Kidney capillary endothelial cell (primary cell): ENCODE results near the gene CHRND.

Source experiments
- DNase-seq: peaks from one replicate; pipeline ENCODE4 v3.0.0-alpha.2; 2018; ENCODE audit warnings: low spot score

The CHRND gene

DNA sequence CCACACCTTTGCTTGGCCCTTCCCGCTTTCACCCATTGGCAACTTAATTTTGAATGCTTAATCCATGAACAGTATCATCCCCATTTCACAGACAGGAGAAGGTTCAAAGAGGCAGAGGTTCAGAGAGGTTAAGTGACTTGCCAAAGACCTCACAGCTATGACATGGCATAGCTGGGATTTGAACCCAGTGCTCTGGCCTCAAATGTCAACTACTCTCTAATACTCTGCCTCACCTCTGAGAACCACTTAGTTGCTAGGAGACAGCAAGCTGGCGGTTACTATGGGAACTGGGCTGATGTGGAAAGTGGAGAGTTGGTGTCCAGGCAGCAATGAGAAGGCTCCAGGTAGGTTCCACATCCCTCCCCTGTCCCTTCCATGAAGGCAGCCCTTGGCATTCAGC, 21.5 kb upstream of the CHRND start:
- no peak for DNase-seq

DNA sequence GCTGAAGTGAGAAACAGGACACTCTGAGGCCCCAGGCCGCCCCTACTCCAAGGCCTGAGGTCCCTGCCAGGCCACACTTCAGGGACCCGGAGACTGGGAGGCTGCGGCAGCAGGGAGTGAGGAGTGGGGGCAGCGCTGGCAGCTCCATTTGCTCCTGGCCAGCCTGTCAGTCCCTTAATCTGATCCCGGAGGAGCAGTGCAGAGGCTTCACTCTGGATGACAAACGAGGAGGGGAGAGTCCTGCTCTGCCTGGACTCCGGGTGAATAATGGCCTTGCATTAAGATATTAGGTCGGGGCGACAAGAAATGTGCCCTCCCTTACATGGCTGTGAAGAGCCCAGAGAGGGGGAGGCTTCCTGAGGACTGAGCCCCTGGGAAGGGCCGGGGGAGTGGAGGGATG, 20.1 kb upstream of the CHRND start:
- DNase-seq: no peak

DNA sequence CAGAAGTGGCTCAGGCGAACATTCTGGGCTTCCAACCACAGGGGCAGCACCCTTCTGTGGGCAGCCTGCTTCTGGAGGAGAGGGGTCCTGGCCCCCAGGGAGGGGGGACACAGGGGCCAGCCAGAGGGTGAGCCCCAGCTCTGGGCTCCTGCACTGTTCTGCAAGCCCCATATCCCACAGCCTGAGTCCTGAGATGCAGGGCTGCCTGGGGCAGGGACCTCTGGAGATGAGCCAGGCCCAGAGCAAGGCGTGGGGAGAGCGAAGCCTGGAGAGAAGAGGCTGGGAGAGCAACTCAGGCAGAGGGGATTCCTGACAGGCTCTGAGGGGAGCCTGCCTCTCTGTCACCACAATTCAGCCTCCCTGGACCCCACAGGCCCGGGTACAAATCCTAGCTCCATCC, 19.3 kb upstream of the CHRND start:
- no peak for DNase-seq

DNA sequence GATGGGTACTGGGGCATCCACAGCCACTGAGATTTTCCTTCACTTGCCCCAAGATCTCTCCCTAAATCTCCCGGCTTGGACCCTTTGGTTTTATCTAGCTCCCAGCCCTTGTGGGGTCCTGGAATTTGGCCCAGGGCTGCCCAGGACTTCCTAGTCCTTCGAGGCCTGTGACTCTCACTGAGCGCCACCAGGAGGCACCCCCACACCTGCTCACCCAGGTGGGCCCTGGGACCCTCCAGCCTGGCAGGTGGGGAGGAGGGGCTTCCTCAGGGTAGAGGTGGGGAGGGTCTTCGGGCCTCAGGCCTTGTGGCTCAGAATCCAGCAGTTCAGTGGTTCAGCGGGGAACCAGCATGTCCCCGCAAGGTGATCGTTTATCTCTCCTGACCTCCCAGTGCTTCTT, 17.7 kb upstream of the CHRND start:
- no peak for DNase-seq

DNA sequence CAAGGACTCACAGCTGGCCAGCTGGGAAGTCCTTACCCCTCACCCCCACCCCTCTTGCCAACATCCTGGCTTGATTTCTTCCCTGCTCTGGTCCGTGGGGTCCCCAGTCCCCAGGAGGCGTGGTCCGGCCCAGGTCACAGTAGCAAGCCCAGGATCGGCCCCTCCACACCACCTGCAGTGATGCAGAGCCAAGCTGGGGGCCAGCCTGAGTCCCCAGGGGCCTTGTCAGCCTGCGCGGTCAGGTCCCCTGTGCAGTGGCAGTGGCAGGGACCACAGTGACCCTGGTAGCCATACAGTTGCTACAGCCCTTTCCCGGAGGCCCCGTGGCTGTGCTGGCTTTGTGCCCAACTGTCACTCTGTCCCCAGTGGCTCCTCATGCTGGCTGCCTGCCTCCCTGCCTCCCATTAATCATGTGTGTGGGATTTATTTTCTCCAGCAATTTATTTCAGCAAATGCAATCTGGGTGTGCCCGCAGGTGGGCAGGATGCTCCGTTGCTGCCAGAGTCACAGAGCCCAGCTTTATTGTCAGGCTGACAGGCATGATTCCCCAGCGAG, 14.5 kb upstream of the CHRND start:
- DNase-seq: no peak

DNA sequence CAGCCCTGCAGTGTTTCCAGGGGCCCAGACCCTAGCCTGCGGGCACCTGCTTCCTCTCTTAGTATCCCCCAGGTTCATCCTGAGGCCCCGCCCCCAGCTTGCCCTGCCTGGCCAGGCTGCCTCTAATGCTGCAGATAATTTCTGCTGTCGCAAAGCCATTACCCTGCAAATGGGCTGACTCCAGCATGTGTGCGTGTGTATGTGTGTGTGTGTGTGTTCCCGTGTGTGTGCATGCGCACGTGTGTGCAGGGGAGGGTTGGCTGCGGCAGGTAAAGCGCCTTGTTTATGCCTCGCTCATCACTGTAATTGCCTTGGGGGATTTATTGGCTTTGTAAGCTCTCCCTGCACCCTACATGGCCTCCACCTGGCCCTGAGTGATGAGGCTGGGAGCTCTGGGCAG, 13.4 kb upstream of the CHRND start:
- no peak for DNase-seq

DNA sequence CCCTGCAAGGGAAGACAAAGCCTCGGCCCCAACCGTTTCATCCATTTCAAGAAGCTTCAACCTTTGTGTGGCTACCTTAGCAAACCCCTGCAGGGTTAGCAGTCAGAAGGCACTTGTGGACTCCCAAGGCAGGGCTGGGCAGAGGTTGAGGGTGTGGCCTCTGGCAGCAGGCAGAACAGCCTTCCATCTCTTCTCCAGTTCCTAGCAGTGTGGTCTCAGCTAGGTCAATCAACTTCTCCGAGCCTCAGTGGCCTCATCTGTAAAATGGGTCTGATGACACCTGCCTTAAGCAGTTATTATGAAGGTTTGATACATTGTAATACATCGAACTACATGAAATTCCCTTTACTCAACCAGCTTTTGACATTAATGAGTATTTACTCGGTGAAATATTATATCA, 12.6 kb upstream of the CHRND start:
- no peak for DNase-seq

DNA sequence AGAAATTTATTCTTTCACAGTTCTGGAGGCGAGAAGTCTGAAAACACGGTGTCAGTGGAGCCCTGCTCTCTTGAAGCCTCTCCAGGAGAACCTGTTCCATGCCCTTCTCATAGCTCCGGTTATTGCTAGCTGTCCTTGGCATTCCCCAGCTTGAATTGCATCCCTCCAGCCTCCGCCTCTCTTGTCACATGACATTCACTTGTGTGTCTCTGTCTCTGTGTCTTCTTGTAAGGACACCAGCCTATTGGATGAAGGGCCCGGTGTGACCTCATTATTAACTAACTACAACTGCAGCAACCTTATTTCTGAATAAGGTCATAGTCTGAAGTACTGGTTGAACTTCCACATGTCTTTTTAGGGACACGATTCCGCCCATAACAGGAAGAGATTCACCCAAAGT, 10.3 kb upstream of the CHRND start:
- no peak for DNase-seq

DNA sequence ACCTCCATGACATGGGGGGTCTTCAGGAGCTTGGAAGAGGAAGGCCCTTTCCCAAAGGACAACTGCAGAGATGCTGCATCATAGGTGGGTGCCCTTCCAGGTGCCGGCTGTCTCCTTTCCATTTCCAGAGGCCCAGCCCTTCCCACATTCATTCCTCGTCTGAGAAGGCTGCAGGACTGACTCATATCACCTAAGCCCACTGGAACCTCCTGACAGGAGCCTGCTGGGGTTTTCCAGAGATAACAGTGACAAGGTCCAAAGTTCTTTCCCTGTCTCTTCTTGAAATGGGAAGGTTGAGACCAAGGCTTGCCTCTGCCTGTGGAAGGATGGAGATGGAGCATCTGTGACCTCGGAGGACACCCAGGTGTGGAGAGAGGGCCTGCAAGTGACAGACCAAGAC, 9.4 kb upstream of the CHRND start:
- no peak for DNase-seq

DNA sequence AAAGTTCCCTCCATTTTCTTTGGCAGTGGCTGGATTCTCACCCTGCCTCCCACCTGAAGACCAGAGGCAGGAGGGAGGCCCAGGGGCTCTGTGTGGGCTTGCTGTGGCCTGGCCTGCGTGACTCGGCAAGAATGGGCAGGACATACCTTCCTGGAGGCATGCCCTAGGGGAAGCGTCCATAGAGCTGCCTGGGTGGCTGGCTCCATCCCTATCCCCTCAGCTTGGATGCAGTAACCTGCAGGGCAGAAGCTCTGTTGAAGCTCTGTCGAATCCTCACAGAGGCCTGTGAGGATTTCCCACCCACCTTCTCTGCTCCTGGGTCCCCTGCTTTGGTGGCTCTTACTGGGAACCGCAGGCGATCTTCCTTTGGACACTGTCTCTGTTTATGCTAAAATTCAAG, 7.1 kb upstream of the CHRND start:
- DNase-seq: no peak

DNA sequence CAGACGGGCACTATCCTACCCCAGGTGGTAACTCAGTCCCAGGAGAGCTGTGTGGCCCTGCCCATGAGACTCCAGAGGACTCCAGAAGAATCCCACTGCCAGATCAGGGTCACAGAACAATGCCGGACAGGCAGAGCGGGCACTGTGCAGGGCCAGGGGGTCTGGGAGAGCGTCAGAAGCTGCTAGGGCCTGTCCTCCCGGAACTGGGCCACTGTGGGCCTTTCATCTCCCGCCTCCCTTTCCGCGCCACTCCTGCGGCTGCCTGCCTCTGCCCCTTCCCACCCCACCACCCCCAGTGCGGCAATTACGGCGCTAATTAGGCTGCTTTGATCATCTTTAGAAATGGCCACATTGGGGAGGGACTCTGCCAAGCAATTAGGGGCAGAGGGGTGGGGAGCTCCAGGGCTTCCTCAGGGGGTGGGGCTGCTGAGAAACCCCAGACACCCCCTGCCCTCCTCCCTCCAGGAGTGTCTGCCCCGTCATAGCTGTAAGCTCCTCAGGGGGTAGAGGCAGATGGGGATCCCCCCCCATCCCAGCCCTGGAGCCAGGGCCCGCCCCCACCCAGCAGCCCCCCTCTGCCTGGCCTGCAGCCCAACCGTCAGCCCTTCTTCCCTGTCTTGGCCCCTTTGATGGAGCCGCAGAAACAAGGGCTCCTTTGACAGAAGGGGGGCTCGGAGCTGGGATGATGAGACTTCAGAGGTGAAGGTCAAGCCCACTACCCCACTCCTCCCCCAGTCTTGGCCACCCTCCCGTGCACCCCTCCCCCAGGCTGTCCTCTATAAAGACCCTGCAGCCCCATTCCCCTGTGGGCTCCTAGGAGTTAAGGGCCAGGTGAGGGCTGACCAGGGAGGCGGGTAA, 6.2 kb upstream of the CHRND start, which contains the start of gene PRSS56:
Gene PRSS56, plus strand, starts transcription at position 808 of the 858 bp plus-strand sequence. CDS start 211 bp downstream, outside the sequence.
- DNase-seq: no peak

DNA sequence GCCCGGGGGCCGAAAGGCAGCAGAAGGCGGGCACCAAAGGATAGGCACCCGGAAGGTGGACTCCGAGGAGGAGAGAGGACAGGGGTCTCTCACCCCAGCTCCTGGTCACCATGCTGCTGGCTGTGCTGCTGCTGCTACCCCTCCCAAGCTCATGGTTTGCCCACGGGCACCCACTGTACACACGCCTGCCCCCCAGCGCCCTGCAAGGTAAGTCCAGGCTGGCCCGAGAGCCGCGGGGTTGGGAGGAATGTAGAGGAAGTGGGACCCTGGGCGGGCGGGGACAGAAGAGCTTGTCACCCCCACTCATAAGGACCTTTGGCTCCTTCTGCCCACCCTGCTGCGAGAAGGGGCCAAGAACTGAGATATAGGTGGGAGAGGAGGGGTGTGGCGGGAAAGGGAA, 5.5 kb upstream of the CHRND start:
- no peak for DNase-seq

DNA sequence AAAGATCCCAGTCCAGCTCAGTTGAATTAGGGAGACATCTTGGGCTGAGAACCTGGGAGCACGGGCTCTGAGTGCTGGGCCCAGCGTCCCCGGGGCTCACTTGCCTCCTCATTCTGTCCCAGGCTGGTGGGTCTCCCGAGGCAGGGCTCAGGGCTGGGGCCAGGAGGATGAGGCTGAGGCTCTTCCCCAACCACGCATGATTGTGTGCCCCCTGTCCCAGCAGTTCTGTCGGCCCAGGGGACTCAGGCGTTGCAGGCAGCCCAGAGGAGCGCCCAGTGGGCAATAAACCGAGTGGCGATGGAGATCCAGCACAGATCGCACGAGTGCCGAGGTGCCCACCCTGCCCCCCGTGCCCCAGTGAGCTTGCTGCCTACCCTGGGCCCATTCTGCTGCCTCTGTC, 4.9 kb upstream of the CHRND start:
- no peak for DNase-seq

DNA sequence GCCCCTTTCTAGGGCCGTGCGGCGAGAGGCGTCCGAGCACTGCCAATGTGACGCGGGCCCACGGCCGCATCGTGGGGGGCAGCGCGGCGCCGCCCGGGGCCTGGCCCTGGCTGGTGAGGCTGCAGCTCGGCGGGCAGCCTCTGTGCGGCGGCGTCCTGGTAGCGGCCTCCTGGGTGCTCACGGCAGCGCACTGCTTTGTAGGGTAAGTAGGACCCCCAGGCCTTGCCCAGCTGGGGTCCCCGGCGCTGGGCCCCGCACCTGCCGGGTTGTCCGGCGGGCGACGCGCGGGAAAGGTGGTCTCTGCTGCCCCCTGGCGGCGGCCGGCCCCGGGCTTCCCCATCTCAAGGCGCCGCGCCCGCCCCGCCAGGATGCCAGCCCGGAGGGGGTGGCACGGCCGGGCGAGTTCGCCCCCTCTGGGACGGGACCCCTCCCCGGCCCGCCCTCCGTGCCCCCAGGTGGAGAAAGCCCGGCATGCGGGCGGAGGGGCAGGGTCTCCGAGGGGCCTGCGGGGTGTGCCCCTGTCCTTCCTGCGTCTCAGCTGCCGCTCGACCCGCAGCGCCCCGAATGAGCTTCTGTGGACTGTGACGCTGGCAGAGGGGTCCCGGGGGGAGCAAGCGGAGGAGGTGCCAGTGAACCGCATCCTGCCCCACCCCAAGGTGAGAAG, 3.9 kb upstream of the CHRND start:
- no peak for DNase-seq

DNA sequence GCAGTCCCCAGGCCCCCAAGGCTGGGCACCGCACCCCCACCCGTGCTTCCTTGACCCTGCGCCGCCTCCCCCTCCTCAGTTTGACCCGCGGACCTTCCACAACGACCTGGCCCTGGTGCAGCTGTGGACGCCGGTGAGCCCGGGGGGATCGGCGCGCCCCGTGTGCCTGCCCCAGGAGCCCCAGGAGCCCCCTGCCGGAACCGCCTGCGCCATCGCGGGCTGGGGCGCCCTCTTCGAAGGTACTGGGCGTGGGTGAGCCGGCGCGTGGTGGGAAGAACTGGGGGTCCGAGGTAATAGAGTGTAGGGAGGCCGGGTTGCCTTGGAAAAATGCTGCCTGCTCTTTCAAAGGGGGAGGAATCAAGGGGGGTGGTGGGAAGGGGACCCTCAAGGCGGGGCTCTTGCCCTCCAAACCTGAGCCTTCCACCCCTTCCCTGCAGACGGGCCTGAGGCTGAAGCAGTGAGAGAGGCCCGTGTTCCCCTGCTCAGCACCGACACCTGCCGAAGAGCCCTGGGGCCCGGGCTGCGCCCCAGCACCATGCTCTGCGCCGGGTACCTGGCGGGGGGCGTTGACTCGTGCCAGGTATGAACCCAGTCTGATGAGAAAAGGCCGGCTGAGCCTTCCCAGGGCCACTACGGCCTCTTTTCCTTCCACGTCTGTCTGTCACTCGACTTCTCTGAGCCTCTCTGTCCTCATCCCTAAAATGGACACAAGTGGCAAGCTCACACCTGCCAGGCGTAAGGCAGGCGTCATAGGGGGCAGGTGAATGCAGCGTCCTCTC, 3.1 kb upstream of the CHRND start:
- no peak for DNase-seq

DNA sequence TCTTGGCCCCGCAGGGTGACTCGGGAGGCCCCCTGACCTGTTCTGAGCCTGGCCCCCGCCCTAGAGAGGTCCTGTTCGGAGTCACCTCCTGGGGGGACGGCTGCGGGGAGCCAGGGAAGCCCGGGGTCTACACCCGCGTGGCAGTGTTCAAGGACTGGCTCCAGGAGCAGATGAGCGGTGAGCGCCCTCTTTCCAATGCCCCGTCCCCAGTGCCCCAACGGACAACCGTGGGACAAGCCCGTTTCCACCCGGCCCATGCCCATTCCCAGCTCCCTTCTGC, 2.6 kb upstream of the CHRND start:
- DNase-seq: no peak

DNA sequence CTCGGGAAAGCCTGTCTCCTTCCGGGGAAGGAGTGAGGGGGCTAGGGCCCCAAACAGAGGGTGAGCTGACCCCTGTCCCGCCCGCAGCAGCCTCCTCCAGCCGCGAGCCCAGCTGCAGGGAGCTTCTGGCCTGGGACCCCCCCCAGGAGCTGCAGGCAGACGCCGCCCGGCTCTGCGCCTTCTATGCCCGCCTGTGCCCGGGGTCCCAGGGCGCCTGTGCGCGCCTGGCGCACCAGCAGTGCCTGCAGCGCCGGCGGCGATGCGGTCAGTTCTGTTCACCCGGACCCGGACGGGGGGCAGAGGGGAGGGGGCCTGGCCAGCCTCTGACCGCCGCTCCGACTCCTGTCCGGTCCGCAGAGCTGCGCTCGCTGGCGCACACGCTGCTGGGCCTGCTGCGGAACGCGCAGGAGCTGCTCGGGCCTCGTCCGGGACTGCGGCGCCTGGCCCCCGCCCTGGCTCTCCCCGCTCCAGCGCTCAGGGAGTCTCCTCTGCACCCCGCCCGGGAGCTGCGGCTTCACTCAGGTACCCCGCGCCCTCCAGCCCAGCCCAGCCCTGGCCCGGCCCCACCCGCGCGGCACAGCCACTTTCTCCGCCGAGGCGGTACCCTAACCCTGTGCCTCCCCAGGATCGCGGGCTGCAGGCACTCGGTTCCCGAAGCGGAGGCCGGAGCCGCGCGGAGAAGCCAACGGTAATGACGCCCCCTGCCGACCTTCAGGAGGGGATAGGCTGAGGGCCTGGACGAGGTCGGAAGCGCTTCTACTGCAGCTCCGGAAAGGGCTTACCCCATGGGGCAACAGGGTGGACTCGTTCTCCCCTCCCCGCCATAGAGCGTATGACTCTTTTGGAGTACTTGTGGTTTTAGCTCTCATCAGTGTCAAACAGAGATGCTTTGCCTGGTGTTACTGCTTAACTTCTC, 2.0 kb upstream of the CHRND start:
- DNase-seq: no peak

DNA sequence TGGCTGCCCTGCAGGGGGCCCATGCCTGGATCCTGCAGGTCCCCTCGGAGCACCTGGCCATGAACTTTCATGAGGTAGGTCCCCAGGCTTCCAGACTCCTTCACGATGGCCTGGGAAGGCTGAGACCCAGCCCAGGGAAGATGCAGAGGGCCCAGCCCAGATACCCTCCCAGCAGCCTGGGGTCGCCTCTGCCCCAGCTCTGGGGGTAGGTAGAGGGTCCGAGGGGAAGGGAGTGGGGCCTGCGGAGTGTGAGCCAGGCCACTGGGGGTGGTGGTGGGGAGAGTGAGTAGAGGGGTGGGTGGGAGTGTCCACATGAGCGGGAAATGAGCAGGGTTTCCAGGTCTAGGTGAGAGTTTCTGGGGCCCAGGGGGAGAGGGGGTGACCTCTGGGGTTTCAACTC, 1.2 kb upstream of the CHRND start:
- no peak for DNase-seq

DNA sequence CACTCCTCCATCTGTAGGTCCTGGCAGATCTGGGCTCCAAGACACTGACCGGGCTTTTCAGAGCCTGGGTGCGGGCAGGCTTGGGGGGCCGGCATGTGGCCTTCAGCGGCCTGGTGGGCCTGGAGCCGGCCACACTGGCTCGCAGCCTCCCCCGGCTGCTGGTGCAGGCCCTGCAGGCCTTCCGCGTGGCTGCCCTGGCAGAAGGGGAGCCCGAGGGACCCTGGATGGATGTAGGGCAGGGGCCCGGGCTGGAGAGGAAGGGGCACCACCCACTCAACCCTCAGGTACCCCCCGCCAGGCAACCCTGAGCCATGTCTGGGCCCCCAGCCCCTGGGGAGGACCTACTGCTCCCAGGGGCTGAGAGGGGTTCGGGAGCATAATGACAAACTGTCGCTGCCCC, 761 bp upstream of the CHRND start:
- no peak for DNase-seq

DNA sequence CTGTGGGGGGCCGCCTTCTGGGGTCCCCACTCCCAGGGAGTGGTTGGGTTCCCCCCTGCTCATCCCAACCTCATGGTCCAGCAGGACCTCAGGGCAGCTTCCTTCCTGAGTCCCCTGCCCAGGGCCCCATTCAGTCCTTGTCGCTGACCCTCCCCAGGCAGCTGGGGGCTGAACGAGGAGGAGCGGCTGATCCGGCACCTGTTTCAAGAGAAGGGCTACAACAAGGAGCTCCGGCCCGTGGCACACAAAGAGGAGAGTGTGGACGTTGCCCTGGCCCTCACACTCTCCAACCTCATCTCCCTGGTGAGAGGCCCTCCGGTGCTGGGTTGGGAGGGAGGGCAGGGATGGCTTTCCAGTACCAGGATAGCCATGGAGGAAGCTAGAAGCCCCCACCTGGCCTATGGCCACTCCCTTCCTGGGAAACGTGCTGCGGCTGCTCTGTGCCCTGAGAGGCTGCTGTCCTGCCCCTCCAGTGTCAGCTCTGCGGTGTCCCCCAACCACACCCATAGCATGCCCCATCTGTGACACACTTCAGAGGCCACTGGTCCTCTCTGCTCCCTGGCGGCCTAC, 497 bp downstream of the CHRND start:
- no peak for DNase-seq

DNA sequence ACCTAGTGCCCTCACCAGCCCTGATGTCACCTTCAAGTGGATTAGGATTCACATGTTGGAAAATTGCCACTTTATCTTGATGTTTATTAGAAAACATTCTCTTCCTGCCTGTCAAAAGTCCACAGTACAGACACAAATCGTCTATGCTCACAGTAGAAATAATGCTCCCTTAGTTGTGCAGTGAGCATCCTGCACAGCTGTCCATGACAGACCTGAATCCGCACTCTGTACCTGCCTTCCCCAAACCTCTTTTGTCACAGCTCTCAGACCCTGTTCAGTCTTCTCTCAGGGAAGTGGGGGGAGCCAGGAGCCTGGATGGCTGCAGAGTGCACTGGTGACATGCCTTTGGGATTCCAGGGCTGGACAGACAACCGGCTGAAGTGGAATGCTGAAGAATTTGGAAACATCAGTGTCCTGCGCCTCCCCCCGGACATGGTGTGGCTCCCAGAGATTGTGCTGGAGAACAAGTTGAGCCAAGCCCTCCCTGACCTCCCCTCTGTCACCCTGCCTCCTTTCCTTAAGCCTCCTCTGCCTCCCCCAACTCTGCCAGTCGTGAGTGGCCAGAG, 2.0 kb downstream of the CHRND start:
- no peak for DNase-seq
